DLD1 (cell line): ENCODE data around the gene GNAI1.

Source experiments
- in situ Hi-C: cut with HindIII; loops from 2 replicates; pipeline ENCODE4 v1.10.0; 2017; ENCODE audit warnings: low sequenced_read_pairs

The GNAI1 gene

DNA sequence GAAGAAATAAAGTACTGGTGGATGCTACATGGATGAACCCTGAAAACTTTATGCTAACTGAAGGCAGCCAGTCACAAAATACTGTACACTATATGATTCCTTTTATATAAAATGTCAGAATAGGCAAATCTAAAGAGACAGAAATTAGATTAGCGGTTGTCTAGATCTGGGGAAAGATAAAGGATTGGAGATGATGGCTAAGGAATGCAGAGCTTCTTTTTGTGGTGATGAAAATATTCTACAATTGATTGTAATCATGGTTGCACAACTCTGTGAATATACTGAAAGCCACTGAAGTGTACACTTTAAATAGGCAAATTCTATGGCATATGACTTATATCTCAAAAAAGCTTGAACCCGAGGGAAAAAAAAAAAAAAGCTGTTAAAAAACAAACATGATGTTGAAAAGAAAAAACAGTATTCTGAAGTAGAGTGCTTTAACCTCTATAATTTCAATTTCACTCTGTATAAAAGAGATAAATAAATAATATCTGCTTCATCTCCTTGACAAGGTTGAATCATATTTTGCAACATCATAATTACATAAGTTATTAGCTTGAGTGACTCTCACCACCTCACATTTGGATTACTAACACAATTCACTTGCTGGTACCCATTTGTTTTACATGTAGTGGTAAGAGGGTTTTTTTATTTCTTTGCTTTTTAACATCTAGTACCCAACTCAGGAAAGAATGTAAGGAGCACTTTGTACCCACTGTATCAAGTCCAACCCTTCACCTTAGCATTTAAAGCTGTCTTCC lies 2.8 kb upstream of the GNAI1 start:
- in situ Hi-C loops: no loop called here

DNA sequence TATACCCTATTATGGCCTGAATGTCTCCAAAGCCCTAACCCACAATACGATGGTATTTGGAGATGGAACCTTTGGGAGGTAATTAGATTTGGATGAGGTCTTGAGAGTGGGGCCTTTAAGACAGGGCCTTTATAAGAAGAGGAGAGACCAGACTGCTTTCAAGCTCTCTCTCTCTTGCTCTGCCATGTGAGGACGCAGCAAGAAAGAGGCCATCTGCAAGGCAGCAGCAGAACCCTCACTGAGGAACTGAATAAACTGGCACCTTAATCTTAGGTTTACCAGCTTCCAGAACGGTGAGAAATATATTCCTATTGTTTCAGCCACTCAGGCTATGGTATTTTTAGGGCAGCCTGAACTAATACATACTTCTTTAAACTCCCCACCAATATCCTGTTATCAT lies 2.0 kb upstream of the GNAI1 start:
- in situ Hi-C loops: no loop called here

DNA sequence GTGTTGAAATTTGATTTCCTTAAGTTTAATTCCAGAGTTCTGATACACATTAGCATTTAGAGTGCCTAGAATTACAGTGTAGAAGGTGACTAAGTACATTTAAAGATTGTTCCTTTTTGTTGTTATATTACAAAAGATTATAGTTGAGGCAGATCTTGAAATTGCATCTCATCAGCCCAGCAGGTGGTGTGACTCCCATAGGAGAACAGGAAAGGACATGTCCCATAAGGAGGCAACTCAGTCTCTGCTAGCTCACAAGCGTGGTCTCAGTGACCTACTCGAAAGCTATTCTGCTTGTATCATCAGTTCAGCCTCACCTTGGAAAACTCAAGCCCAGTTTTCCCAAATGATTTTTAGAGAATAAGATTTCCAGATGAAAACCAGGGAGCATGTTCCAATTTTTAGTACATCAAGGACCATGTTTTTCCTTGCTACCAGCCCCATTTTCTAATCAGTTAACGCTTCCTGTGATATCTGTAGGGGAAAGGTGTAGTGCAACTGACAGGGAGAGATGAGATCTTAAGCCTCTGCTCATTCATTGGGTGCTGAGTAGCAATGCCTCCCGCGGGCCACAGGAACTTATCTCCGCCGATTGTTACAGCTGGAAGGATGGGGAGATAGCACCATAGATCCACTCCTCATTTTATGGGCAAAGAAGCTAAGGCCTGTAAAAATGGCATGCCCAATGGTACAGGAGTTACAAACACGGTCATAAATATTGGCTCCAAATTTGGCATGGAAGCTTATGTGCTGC lies 1.1 kb upstream of the GNAI1 start:
- in situ Hi-C loops: no loop called here

- in situ Hi-C loops: no loop called here
Measured at GRCh38 chr7:80134115-80134535, 506 bp upstream of the GNAI1 start.

GRCh38 chr7:80135309-80136104 lies 876 bp downstream of the GNAI1 start:
- in situ Hi-C loops: no loop called here

DNA sequence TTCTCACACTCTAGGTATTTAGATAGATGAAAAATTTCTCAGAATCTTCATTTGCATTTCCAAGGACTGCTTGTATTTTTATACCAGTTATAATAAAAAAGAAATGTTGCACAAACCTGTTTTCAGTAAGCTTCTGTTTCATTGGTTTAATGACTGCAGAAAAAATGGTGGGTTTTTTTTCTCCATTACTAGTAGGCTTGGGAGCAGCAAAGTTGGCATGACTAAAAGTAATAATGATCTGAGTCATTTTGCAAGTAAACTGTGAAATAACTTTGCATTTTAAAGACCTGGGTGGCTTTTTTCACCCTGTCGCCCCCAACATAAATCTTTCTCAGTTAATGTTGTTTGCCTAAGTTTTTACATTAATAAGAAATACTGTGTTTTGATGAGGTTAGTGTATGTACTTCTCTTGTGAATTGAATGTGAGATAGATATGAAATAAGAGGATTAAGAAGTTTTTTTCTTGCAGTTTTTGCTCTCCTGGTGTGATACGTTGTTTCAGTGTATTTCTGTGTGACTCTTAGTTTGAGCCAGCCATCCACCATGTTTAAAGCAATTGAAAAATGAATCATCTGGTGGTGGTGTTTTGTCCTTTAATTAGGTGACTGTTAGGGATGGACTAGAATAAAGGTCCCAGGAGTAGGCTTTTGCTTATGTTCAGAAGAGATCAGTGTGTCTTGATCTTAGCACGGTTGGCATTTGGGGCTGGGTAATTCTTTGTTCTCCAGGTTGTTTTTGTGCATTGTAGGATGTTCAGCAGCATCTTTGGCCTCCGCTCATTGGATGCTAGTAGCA lies 1.8 kb downstream of the GNAI1 start:
- in situ Hi-C loops: no loop called here

DNA sequence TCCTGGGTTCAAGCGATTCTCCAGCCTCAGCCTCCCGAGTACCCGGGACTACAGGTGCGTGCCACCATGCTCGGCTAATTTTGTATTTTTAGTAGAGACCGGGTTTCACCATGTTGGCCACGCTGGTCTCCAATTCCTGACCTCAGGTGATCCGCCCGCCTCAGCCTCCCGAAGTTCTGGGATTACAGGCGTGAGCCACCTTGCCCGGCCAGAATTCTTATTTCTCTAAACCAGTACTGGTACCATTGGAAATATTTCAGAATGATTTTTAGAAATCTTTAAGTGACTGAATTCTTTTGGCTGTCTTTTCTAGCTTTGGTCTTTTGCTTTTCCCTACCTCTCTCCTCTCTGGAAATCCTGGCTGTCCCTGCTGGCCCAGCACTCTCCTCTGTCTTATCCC lies 2.8 kb downstream of the GNAI1 start:
- in situ Hi-C loops: no loop called here

- in situ Hi-C loops: no loop called here
Measured at GRCh38 chr7:80139236-80139635, 4.6 kb downstream of the GNAI1 start.

GRCh38 chr7:80140388-80140787 lies 5.8 kb downstream of the GNAI1 start:
- in situ Hi-C loops: loop anchor here (5.0 kb wide), 1 partner anchor 73 kb away; no protein-coding TSS in a partner anchor

- in situ Hi-C loops: loop anchor here (5.0 kb wide), 1 partner anchor 74 kb away; no protein-coding TSS in a partner anchor
Measured at GRCh38 chr7:80141376-80141775, 6.7 kb downstream of the GNAI1 start.

GRCh38 chr7:80142853-80143580 lies 8.4 kb downstream of the GNAI1 start:
- in situ Hi-C loops: loop anchor here (5.0 kb wide), 1 partner anchor 76 kb away; no protein-coding TSS in a partner anchor

- in situ Hi-C loops: no loop called here
Measured at GRCh38 chr7:80145780-80146422, 11.3 kb downstream of the GNAI1 start.

GRCh38 chr7:80146545-80147182 lies 12.0 kb downstream of the GNAI1 start:
- in situ Hi-C loops: no loop called here

- in situ Hi-C loops: no loop called here
Measured at GRCh38 chr7:80147543-80148391, 13.1 kb downstream of the GNAI1 start.

DNA sequence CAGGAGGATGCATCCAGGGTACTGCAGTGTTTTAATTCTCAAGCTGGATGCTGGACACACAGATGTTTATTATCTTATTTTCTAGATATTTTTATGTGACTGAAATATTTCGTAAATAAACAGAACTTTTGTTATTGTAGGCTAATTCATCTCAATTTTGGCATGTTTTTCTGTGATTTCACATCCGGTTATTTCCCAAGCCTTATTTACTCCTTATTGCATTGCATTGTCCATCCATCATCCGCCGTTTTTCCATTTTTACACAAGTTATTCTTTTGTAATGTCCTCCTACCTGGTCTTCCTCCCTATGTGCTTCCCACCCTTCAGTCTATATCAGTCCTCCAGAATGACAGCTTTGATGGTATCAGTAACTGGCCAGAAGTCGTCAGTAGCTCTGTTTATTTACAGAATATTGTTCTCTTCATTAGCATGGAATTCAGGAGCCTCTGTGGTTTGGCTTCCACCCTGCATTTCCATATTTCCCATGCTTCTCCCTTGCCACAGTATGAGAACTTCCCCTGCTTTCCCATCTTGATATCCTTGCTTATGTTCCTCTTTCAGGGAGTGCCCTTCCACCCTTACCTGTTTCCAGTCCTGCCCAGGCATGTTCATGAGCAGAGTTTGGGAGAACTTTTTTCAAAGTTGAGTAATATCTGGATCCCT lies 16.1 kb downstream of the GNAI1 start:
- in situ Hi-C loops: no loop called here

GRCh38 chr7:80151274-80151665 lies 16.6 kb downstream of the GNAI1 start:
- in situ Hi-C loops: no loop called here

DNA sequence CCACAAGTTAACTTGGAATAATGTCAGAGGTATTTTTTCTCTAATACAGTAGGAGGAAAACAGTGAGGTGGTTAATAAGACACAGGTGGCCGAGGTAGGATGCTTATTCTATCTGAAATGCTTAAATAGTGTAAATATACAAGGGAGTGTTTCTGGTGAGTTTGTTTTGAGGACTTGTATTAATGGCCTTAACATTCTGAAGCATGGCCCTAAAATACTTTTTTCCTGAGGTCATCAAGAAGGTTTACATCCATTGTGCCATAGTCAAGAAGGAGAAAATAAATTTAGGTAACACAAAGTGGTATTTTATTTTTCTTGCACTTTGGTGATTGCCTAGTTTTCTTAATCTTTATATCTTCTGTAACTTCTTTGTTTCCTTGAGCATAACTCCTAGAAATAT lies 18.8 kb downstream of the GNAI1 start:
- in situ Hi-C loops: no loop called here
